HG02623 (cell line): ENCODE measurements around the gene ZNF75A.

Source experiments
- ATAC-seq: cut with Tn5 transposase; IDR thresholded peaks from one replicate; pipeline ENCODE4 v1.9.1; 2021; ENCODE audit warnings: moderate library complexity; ENCODE audit not compliant: unreplicated experiment

ZNF75A gene

GRCh38 chr16:3285131-3285530, 20.2 kb upstream of the ZNF75A start:
- ATAC-seq: no peak

GRCh38 chr16:3289998-3290673, 15.2 kb upstream of the ZNF75A start:
- ATAC-seq: no peak

GRCh38 chr16:3292604-3293003, 12.7 kb upstream of the ZNF75A start:
- no peak for ATAC-seq

- ATAC-seq: no peak
Measured at GRCh38 chr16:3295209-3295608, 10.1 kb upstream of the ZNF75A start.

GRCh38 chr16:3295783-3296182, 9.5 kb upstream of the ZNF75A start:
- ATAC-seq: no peak

- ATAC-seq: no peak
Measured at GRCh38 chr16:3304370-3304769, 927 bp upstream of the ZNF75A start.

- no peak for ATAC-seq
Measured at GRCh38 chr16:3306078-3306477, 781 bp downstream of the ZNF75A start.

GRCh38 chr16:3311496-3311895, 6.2 kb downstream of the ZNF75A start:
- ATAC-seq: no peak

GRCh38 chr16:3317315-3317999, 12.2 kb downstream of the ZNF75A start:
- no peak for ATAC-seq

- no peak for ATAC-seq
Measured at GRCh38 chr16:3321816-3322215, 16.5 kb downstream of the ZNF75A start.

GRCh38 chr16:3327514-3327913, 22.2 kb downstream of the ZNF75A start:
- ATAC-seq: no peak

- no peak for ATAC-seq
Measured at GRCh38 chr16:3328104-3328503, 22.8 kb downstream of the ZNF75A start.

GRCh38 chr16:3328643-3329042, 23.3 kb downstream of the ZNF75A start:
- ATAC-seq: no peak

- ATAC-seq: no peak
Measured at GRCh38 chr16:3346041-3346440, 40.7 kb downstream of the ZNF75A start.

GRCh38 chr16:3347586-3347985, 42.3 kb downstream of the ZNF75A start:
- no peak for ATAC-seq

GRCh38 chr16:3348547-3349167, 43.4 kb downstream of the ZNF75A start:
- ATAC-seq: no peak

GRCh38 chr16:3349175-3349574, 43.9 kb downstream of the ZNF75A start:
- no peak for ATAC-seq

- ATAC-seq: no peak
Measured at GRCh38 chr16:3355589-3355988, 50.3 kb downstream of the ZNF75A start, which contains the start of gene OR2C1. TSS of gene OR2C1 (plus strand) at chr16:3355889. CDS start at chr16:3355941, 52 bp downstream.

- no peak for ATAC-seq
Measured at GRCh38 chr16:3356118-3356517, 50.8 kb downstream of the ZNF75A start.

- no peak for ATAC-seq
Measured at GRCh38 chr16:3358871-3359270, 53.6 kb downstream of the ZNF75A start.

- ATAC-seq: no peak
Measured at GRCh38 chr16:3362931-3363330, 57.6 kb downstream of the ZNF75A start.

GRCh38 chr16:3363793-3364192, 58.5 kb downstream of the ZNF75A start:
- ATAC-seq: no peak
